Prostate gland (tissue), 2 donors: Measurements from ENCODE around the gene RNF183. TPM values are rescaled to one million over a fixed set of nuclear protein-coding genes. Genes with fewer than 3 reads are reported as not detected.
"Not testable (repeated sequence)": the region's sequence is repeated elsewhere in the genome, so short reads cannot be mapped to it uniquely, and the experiment has no call there.

Experiments
- DNase-seq: peaks from one replicate; pipeline ENCODE4 v3.0.0-alpha.2; 2019; ENCODE audit warnings: low spot score
- H3K27ac ChIP-seq, 2 donors: fragments of 200-600 bp; sonication (generic); 2 replicates each; pipeline ENCODE4 v1.5.1; 2017 to 2019
- H3K27me3 ChIP-seq: fragments of 200-600 bp; sonication (generic); replicated peaks from 2 replicates; pipeline ENCODE4 v1.5.1; 2019; ENCODE audit not compliant: insufficient read depth
- H3K36me3 ChIP-seq, 2 donors: fragments of 200-600 bp; sonication (generic); 1 replicate in 1 of 2; 2 replicates in 1 of 2; pipeline versions ENCODE4 v1.5.1 to v1.8.1; 2017 to 2019
- H3K4me1 ChIP-seq: fragments of 200-600 bp; sonication (generic); replicated peaks from 2 replicates; pipeline ENCODE4 v1.5.1; 2019
- H3K4me3 ChIP-seq, 2 donors: fragments of 200-600 bp; sonication (generic); 2 replicates each; pipeline ENCODE4 v1.5.1; 2017 to 2019
- H3K9me3 ChIP-seq: fragments of 200-600 bp; sonication (generic); 2 replicates; pipeline ENCODE4 v1.5.1; 2017
- POLR2A ChIP-seq: fragments of 450-650 bp; IDR thresholded peaks from one replicate; pipeline ENCODE4 v1.6.1; 2016; ENCODE audit warnings: antibody characterized with exemption, mild to moderate bottlenecking
- POLR2AphosphoS5 ChIP-seq: sonication (generic); formaldehyde crosslinking; IDR thresholded peaks from one replicate; pipeline ENCODE4 v1.6.1; 2017; ENCODE audit warnings: antibody characterized with exemption
- WGBS: methylation state at CpG from one replicate; pipeline ENCODE4 v1.1.5; 2018; 5-methylcytosine and 5-hydroxymethylcytosine counted together
- intact Hi-C: fragments of 100-400 bp; cut with DNase I; formaldehyde crosslinking; loops from one replicate; pipeline ENCODE4 v1.14.2; 2022
- total RNA-seq, 2 donors: library from RNA; depleted of rRNA; stranded (reverse); fragments of >200 nt; gene quantifications; one replicate each; pipeline ENCODE4 v1.1.0, GENCODE V29; 2016
- TF ChIP-seq, protein P1 (sequence below), 4 experiments: fragments of 200-600 bp in 2 of 4; fragments of 450-650 bp in 2 of 4; sonication (generic) in 2 of 4; IDR thresholded peaks; 1 replicate in 3 of 4; 2 replicates in 1 of 4; pipeline ENCODE4 v1.5.1; 2016 to 2019; ENCODE audit warnings: antibody characterized with exemption in 4 of 4, mild to moderate bottlenecking in 2 of 4, moderate library complexity in 2 of 4

Gene RNF183
- total RNA-seq, 2 donors from 2014 or later, result 0.57 TPM; not detected in 1

DNA sequence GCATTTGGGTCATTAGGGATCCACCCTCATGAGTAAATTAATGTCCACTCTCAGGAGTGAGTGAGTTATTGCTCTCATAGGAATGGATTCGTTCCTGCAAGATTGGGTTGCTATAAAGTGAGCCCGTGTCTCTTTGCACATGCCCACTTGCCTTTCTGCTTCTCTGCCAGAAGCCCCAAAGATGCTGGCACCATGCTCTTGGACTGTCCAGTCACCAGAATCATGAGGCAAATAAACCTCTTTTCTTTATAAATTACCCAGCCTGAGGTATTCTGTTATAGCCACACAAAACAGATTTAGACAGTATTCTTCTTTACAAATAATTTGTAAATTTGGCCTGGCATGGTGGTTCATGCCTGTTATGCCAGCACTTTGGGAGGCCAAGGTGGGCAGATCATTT is 52.4 kb downstream of the RNF183 start:
- 93% methylated on average over 2 of the region's 2 CpGs for WGBS
- H3K4me3 ChIP-seq, result no peak overlapping the region
- TF ChIP-seq POLR2AphosphoS5 (no peak), POLR2A (no peak)
- TF ChIP-seq, protein P1, sequence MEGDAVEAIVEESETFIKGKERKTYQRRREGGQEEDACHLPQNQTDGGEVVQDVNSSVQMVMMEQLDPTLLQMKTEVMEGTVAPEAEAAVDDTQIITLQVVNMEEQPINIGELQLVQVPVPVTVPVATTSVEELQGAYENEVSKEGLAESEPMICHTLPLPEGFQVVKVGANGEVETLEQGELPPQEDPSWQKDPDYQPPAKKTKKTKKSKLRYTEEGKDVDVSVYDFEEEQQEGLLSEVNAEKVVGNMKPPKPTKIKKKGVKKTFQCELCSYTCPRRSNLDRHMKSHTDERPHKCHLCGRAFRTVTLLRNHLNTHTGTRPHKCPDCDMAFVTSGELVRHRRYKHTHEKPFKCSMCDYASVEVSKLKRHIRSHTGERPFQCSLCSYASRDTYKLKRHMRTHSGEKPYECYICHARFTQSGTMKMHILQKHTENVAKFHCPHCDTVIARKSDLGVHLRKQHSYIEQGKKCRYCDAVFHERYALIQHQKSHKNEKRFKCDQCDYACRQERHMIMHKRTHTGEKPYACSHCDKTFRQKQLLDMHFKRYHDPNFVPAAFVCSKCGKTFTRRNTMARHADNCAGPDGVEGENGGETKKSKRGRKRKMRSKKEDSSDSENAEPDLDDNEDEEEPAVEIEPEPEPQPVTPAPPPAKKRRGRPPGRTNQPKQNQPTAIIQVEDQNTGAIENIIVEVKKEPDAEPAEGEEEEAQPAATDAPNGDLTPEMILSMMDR (IDR thresholded peaks at IDR 0.05), result no peak
- H3K4me1 ChIP-seq, result no peaks in the 10 kb centered on the region
- H3K27ac ChIP-seq, result no peak overlapping the region
- intact Hi-C loops, result no loop called here
- no peaks in the 10 kb centered on the region for H3K9me3 ChIP-seq
- H3K27me3 ChIP-seq, result no peaks in the 10 kb centered on the region
- H3K36me3 ChIP-seq, result no peaks in the 10 kb centered on the region
- DNase-seq, result no peak

DNA sequence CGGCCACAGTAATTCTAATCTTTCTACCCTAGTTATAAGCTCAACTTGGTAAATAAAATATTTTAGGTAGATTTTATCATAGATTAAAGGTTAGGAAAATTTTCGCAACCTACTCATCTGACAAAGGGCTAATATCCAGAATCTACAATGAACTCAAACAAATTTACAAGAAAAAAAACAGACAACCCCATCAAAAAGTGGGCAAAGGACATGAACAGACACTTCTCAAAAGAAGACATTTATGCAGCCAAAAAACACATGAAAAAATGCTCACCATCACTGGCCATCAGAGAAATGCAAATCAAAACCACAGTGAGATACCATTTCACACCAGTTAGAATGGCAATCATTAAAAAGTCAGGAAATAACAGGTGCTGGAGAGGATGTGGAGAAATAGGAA is 53.5 kb downstream of the RNF183 start:
- H3K27me3 ChIP-seq, result not testable (repeated sequence)

DNA sequence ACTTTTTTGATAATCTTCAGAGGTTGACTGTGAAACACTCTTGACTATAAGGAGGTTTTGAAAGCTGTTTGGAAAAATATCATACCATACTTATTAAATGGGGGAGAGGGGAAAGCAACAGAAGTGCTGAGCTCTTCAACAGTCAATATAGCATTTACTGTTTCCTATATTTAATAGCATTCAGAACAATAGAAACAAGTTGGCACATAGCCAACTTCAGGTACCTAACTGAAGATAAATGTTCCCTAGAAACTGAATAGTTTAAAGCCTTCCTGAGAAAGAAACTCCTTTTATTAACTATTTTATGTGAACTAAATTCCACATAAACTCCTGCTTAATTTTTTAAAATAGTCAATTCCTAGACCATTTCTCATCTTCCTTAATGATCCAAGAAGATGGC is 55.5 kb downstream of the RNF183 start:
- no peak overlapping the region for H3K4me3 ChIP-seq

More for the DNA sequence above, 53.5 kb downstream of the RNF183 start:
- H3K9me3 ChIP-seq, H3K36me3 ChIP-seq, H3K4me3 ChIP-seq, DNase-seq, H3K4me1 ChIP-seq, H3K27ac ChIP-seq, intact Hi-C loops: not testable (repeated sequence)
- 100% methylated on average over 2 of the region's 2 CpGs for WGBS

More for the DNA sequence above, 55.5 kb downstream of the RNF183 start:
- DNase-seq, result no peak
- Histone ChIP-seq H3K27ac (no peak overlapping the region), H3K27me3 (no peaks in the 10 kb centered on the region), H3K36me3 (no peaks in the 10 kb centered on the region), H3K4me1 (no peaks in the 10 kb centered on the region), H3K9me3 (no peaks in the 10 kb centered on the region)
- intact Hi-C loops, result no loop called here
- TF ChIP-seq POLR2AphosphoS5 (no peak), POLR2A (no peak)
- TF ChIP-seq, protein P1 (IDR thresholded peaks at IDR 0.05), result no peak

Other genes with a start within 250 kb of the RNF183 start
- gene ZFP37, start 246.7 kb downstream of the RNF183 start, total RNA-seq, result 1 to 10 TPM; 2.9 to 3.2 TPM
- gene SLC31A2, start 152.4 kb downstream of the RNF183 start, total RNA-seq, result 10 to 100 TPM in 1 of 2 donors, 1 to 10 TPM in 1; 8.8 to 34.3 TPM
- 10 to 100 TPM; 22.5 to 25.7 TPM for gene FKBP15, start 82.1 kb downstream of the RNF183 start, total RNA-seq
- gene SLC31A1, start 81.8 kb downstream of the RNF183 start, total RNA-seq, result 10 to 100 TPM; 22.8 to 68.5 TPM
- 10 to 100 TPM; 17.8 to 21.2 TPM for gene CDC26, start 27.8 kb downstream of the RNF183 start, total RNA-seq
- gene PRPF4, start 27.7 kb downstream of the RNF183 start, total RNA-seq, result 10 to 100 TPM; 25.0 to 27.1 TPM
- 1 to 10 TPM; 5.1 to 6.4 TPM for gene WDR31, start 36.9 kb upstream of the RNF183 start, total RNA-seq
- gene BSPRY, start 46.2 kb upstream of the RNF183 start, total RNA-seq, result 10 to 100 TPM in 1 of 2 donors, 1 to 10 TPM in 1; 8.4 to 21.8 TPM
- gene HDHD3, start 73.6 kb upstream of the RNF183 start, total RNA-seq, result 10 to 100 TPM; 52.2 to 72.1 TPM
- 100 to 1,000 TPM in 1 of 2 donors, 10 to 100 TPM in 1; 59.8 to 103 TPM for gene ALAD, start 97.9 kb upstream of the RNF183 start, total RNA-seq
- gene POLE3, start 107.3 kb upstream of the RNF183 start, total RNA-seq, result 10 to 100 TPM; 42.7 to 61.9 TPM
- gene C9orf43, start 107.4 kb upstream of the RNF183 start, total RNA-seq, result 10 to 100 TPM in 1 of 2 donors, 1 to 10 TPM in 1; 3.7 to 11.0 TPM
- 10 to 100 TPM; 26.5 to 98.9 TPM for gene RGS3, start 160.4 kb upstream of the RNF183 start, total RNA-seq